GM12874 (cell line): ENCODE measurements around the gene ITGB7.

Experiments used
- CTCF ChIP-seq: IDR thresholded peaks from 2 replicates; pipeline ENCODE4 v1.5.1; 2011; ENCODE audit warnings: low read depth, mild to moderate bottlenecking, control low read depth, low read length, moderate library complexity; ENCODE audit not compliant: insufficient read depth

ITGB7 gene

DNA sequence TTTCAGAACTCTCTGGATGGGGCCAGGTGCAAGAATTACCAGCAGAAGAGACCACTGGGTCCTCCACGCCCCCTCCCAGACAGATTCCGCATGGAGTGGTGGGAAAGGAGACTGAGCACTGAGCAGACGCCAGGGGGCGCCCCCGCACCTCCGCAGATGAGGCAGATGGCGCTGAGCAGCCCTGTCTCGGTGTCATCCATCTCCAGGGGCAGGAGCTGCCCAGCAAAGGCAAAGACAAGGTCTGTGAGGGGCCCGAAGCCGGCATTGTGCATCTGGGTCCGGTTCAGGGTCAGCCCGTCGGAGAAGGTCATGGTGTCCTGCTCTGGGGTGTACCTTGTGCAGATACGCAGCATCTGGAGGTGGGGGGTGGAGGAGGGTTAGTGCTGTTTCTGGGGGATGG lies 6.3 kb upstream of the ITGB7 start:
- TF ChIP-seq CTCF, result peak; percentile 95

DNA sequence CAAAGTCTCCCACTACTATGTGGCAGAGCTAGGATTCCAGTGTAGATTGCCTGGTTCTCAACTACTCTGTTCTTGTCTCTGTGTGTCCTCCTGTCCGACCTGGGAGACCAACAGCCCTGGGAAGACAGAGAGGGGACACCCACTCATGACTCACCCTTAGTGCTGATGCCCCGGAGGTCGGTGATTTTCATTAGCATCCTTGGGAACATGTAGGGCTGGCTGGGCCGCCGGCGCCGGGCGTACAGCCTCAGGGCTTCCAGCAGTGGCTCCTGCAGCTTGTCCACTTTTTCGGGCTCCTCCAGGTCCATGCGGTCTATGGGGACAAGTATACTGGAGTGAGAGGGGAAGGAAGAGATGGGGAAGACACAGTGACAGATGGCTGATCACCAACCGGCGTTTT lies 5.9 kb upstream of the ITGB7 start:
- TF ChIP-seq CTCF, result no peak

DNA sequence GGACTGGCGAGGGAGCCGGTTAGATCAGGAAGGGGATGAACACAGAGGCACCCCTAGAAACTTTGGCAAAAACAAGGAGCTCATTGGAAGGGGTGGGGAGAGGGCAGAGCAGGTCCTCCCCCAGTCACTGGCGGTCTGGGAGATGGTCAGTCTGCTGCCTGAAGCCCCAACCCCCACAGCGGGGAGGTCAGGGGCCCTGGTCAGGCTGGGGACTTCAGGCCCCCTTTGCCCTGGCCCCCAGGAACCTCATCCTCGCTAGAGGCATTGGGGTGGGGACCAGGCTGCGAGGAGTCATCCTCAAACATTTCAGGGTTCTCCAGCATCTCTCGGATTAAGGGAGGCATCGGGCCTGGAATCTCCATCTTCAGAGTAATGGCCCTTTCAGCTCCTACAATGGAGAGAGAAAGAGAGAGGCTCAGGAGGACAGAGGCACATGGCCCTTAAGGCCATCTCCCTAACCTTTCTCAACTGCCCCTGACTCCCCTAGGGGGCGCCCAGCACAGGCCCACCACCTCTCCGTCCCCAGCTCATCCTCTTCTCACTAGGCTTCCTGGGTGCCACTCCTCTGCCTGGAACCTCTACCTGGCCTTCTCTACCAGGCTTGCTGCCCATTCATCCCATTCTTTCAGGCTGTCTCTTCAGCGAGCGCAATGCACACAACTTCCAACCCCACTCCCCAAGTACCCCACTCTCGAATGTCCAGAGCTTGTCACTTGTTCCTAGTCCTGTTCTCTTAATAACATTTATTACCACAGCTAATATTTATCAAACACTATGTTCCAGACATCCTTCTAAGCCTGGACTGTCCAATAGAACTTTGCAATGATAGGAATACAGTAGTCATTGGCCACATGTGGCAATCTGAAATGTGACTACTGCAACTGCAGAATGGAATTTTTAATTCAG lies 4.7 kb upstream of the ITGB7 start:
- peak; percentile 61 for TF ChIP-seq CTCF

DNA sequence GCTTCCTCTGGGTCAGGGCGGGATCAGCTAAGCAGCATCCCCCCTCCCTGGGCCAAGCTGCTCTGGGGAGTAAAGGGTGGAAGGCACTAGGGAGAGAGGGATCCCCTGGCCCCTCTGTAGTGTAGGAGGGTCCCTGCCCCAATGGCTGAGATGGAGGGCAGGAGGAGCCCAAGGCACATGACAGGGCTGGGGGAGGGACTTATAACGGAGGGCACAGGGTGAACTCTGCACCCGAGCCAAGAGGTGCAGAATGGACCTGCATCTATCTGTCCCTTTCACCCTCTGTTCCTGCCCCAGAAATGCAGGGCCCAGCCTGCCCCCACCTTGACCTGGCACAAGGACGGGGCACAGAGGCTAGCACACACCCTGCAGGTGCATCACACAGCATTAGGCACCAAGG lies 3.8 kb upstream of the ITGB7 start:
- TF ChIP-seq CTCF, result no peak

DNA sequence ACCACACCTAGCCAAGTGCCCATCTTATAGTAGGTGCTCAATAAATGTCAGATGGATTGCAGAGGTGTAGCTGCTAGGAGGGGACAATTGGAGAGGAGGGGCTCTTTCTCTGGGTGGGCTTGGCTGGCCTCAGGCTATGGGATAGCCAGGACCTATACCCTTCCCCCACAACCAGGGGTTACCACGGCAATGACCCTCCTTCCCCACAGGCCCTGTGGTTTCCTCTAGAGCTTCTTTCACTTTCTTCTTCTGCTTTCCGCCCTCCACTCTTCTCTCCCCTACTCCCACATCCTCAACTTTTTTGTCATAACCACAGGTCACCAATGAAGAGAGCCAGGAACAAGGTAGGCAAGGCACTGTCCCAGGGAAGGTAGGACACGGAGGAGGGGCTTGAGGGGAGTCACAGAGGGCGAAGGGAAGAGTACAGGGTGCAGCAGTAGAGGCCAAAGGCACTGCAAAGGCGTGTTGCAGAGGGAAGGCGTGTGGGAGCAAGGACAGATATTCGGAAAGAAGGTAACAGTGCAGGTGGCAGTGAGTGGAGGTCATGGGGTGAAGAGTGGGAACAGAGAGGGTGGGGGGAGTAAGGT lies 1.9 kb upstream of the ITGB7 start:
- TF ChIP-seq CTCF, result no peak

GRCh38 chr12:53208435-53208834 lies 1.4 kb upstream of the ITGB7 start:
- TF ChIP-seq CTCF, result no peak

DNA sequence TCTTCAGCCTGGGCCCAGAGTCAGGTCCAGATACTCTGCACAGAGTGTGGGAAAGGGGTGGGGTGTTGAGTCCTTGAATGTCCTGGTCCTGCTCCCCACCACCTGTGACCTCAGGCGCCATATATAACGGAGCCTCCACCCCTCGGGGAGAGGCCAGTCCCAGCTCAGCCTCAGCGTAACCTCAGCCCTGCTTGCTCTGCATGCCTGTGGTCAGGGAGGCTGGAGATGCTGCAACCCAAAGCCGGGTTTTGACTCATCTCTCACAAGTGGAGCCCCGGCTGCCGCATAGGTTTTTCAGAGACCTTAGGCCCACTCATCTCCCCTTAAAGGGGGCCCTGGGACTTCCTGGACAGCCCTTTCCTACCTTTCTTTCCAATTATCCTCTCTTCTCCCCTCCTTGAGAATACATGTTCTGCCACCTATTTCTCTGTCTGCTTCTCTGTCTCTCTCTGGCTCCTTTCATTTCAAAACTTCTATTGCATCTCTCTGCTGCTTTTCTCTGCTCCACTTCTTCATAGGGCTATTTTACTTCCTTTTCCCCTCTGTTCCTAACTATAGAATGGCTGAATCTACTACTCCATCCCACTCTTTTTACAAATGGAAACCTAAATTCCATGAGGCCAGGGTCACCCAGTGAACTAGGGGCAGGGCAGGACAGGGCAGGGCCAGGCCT lies 1.2 kb downstream of the ITGB7 start:
- TF ChIP-seq CTCF, result no peak
